Measurements from ENCODE around the gene YTHDF1.

YTHDF1 gene

DNA sequence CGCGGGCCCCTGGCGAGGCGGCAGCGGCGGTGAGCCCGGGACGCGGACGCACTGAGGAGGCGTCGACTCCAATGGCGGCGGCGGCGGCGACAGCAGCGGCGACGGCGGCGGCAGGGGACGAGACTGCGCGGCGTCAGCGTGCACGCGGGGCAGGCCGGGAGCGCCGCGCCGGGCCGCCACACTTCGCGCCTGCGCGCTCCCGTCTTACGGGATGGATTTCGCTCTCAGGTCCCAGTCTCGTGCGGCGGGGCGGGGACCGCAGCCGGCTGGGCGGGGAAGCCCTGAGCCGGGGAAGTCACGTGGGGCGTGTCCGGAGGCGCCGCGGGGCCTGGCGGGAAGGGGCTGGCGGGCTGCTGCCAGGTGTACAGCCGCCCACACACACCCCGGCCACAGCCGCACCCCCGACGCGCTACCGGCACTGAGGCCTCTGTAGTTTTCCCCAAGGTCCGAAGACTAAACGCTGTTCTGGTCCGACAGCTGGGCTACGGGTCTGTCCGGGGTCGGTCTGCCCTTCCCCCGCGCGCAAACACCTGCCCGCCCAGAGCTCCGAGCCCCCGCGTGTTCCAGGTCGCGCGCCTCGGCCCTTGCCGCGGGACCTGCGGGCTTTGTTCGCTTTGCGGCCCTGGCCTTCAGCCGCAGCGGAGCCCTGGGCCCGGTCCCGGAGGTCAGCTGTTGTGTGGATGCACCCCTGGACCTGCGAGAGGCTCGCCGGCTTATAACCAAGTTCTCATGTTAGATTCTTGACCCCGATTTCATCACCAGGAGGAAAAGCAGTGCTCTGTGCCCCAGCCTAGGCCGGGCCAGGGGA, at the start of gene YTHDF1:
TSS of gene YTHDF1 (minus strand) at position 91 of the 808 bp plus-strand sequence. CDS start 239 bp downstream, outside the sequence.
- DNase-seq: peak; percentile 98

DNA sequence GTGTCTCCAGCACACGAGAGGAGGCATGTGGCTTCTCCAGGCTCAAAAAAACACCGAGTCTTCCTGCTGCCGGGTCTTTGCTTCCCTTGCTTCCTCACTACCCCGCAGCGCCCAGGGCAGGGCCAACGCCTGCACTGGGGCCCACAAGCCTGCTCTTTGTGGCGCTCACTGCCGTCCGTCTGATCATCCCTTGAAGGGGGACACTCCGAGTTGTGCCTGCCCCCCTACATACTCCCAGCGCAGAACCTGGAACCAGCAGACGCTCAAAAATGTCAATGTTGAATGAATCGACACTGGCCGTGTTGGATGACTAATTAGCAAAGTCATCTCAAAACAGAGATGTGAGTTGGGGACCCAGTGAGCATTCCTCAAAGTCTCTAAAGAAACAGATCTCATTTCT, 48.6 kb upstream of the YTHDF1 start:
- no peak for DNase-seq

DNA sequence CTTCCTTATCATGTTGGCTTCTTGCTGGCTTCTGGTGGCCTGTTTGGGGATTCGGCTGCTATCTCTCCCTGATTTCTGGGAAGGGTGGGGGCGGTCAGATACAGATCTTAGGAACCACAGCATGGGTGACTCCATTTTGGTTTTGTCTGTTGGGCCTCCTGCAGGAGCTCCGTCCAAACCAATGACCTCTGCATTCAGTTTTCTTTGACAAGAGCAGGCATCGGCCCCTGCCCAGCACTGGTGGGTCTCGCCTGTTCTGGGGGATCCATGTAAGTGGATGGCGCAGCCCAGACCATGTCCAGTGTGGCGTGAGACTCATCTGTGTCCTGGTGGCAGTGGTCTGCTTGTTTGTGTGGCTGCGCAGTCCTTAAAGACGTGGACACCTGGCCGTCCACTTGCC, 48.1 kb upstream of the YTHDF1 start:
- peak; percentile 15 for DNase-seq

GRCh38 chr20:63262836-63263235, 46.9 kb upstream of the YTHDF1 start:
- no peak for DNase-seq

GRCh38 chr20:63261795-63262528, 46.0 kb upstream of the YTHDF1 start:
- no peak for DNase-seq

GRCh38 chr20:63261060-63261794, 45.3 kb upstream of the YTHDF1 start:
- DNase-seq: no peak

DNA sequence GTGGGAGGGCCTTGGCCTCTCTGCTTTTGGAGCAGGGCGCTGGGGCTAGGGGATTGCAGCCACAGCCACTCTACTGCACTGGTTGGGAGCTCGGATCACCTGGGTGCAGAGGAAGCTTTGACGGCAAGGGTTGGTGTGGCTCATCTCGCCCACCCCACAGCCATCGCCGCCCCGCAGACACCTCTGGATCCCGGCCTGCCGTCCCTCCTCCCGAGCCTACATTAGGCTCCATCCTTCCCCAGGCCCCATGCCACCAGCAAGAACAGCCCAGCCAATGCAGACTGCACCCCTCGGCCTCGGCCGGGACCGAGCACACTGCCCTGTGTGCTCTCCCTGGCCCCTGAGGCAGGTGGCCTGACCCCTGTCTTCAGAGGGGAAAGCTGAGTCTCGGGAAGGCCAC, 44.6 kb upstream of the YTHDF1 start:
- DNase-seq: no peak

DNA sequence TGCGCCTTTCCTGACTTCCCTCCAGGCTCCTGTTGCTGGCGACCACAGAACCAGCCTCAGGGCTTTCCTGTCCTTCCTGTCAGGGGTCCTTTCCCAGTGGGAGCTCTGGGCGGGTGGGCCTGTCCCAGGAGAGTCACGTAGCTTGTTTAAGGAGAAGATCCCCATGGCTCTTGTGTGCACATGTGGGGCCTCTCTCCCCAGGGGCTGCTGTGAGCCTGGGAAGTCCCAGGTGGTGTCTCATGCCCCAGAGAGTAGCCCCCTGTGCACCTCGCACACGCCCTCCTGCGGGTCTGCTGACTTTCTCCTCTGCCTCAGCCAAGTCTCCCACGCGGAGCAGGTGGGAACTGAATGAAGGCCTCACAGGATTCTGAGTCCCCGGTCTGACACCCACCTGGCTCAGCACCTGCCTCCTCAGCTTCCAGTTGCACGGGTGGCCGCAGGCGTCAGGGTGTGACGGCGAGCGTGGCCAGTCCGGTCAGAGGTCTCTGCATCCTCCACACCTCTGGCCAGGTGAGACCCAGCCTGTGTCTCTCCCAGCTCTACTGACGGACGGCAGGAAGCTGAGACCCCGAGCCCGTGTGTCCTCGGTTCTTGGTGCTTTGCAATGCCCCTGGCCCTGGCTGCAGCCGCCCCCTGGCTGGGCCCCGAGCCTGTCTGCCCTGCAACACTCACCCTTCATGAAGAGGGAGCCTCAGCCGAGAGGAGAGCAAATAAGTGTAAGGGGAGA, 44.0 kb upstream of the YTHDF1 start:
- DNase-seq: no peak

DNA sequence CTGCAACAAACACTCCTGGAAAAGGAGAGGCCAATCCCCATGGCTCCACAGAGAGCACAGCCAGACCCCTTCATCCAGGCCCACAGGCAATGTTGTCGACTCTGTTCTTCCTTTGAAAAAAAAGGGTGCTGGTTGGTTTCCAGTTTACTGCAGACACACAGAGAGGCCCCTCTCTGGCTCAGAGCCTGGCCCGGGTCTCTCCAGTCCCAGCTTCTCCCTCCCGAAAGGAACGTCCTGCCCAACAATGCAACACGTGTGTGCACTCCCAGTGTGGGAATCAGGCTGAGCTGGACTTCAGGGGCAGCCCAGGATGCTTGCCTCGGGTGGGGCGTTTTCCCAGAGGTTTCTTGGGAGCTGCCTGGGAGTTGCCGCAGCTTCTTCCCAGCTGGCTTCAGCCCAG, 42.9 kb upstream of the YTHDF1 start:
- no peak for DNase-seq

- DNase-seq: no peak
Observed at GRCh38 chr20:63257629-63258028, 41.7 kb upstream of the YTHDF1 start.

DNA sequence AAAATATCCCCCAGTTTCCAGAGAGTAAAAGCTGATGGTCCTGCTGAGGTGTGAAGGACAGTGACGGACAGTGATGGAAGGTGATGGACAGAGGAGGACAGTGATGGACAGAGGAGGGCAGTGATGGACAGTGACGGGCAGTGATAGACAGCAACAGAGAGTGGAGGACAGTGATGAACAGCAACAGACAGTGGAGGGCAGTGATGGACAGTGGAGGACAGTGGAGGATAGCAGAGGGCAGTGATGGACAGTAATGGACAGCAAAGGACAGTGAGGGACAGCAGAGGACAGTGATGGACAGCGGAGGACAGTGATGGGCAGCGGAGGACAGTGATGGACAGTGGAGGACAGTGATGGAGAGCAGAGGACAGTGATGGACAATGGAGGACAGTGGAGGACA, 41.0 kb upstream of the YTHDF1 start:
- DNase-seq: no peak

GRCh38 chr20:63255931-63256704, 40.2 kb upstream of the YTHDF1 start:
- no peak for DNase-seq

DNA sequence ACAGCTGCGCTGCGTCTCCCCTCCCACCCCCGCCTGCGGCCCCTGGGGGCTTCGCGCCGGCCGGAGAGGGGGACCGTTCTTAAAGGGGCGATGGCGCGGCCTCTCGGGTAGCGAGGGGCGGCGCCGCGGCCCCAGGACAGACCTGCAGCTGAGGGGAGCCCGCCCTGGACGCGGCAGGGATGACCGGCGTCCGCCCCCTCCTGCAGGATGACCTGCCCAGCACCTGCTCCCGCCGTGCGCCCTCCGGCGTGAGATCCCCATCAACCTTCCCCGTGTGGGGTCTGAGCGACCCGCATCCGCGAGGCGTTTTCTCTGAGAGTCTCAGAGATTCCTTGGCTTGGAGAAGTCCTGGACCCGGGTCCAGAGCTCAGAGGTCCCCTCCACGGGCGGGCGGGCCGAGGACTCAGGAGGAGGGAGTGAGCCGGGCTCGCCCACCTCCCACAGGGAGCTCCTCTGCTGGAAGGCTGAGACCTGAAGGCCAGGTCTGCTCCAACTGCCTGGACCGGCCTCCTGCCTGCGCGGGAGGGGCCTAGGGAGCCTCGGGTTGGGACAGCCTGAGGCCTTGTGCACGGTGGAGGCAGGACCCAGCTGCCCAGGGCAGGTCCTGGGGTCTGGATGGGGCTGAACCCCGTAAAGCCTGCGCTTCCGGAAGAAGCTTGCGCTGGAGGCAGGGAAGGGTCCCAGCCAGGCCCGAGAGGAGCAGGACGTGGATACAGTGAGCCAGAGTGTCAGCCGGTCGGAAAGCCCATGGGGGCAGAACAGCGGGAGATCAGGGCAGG, 38.9 kb upstream of the YTHDF1 start:
- no peak for DNase-seq

DNA sequence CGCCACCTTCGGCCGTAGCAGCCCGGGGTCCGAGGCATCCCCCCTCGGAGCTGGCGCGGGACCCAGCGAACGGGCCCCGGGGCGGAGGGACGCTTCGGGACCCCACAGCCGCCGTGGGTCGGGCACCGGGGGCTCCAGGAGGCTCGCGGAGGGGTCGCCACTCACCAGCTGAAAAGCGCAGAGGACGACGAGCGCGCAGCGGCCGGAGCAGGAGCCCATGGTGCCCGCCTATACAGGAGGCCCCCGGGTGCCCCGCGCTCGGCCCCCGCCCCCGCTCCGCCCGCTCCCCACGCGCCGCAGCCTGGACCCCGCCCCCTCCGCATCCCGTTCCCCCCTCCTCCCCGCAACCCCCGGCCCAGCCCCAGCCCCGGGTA, 38.3 kb upstream of the YTHDF1 start, which contains the start of gene NKAIN4:
TSS of gene NKAIN4 (minus strand) at position 232 of the 374 bp plus-strand sequence. CDS start at position 219, 13 bp downstream.
- DNase-seq: no peak

- DNase-seq: no peak
Observed at GRCh38 chr20:63253438-63254231, 37.7 kb upstream of the YTHDF1 start.

GRCh38 chr20:63253065-63253437, 37.1 kb upstream of the YTHDF1 start:
- no peak for DNase-seq

- DNase-seq: no peak
Observed at GRCh38 chr20:63252284-63252711, 36.4 kb upstream of the YTHDF1 start.

DNA sequence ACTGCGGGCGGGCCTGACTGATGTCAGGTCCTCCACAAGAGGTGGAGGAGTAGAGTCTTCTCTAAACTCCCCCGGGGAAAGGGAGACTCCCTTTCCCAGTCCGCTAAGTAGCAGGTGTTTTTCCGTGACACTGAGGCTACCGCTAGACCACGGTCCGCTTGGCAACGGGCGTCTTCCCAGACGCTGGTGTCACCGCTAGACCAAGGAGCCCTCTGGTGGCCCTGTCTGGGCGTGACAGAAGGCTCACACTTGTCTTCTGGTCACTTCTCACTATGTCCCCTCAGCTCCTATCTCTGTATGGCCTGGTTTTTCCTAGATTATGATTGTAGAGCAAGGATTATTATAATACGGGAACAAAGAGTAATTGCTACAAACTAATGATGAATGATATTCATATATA, 35.4 kb upstream of the YTHDF1 start:
- DNase-seq: peak; percentile 51

DNA sequence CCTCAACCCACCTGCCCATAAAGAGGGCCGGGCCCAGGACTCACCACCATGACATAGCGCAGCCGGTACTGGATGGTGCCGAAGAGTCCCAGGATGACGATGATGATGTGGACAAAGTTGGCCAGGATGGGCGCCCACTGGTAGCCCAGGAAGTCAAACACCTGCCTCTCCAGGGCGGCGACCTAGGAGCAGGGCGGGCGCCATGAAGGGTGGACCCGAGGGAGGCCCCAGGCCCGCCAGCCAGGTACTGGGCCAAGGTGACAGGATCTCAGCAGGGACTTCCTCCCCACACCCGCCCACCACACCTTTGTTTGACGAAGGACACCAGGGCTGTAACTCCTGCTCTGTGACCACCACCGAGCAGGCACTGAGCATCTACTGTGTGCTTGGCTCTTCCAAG, 34.0 kb upstream of the YTHDF1 start:
- DNase-seq: no peak

DNA sequence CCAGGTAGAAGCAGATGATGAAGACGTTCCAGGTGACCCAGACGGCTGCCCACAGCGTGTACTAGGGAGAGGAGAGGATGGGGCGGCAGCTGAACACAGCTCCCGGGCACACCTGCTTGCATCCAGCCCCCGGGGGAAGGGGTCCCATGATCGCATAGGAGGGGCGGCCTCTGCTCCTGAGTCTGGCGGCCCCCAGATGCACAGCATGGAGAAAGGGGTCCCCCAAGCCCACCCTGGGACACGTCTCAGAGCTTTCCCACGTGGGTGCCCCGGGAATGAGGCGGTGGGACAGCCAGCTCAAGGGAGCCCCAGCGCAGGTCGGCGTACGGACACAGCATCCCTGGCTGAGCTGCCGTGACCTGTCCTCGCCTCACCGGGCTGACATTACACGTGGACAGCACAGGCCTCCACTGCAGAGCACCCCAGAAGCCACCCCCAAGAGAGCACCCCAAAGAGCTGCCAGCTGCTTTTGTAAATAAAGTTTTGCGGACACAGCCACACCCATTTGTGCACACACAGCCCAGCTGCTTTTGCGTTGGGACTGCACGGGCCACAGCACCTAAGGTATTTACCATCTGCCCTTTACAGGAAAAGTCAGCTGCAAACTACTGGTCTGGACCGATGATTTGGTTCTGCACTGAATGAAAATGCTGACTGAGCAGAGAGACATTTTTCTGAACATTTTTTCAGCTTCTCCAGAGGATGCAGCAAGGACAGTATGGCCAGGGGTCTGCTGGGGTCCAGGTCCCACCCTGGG, 33.1 kb upstream of the YTHDF1 start:
- no peak for DNase-seq

Data from OCI-M1 (cell line).